ENCODE measurements around the gene ABCA2. TPM values are rescaled to one million over a fixed set of nuclear protein-coding genes. Genes with fewer than 3 reads are reported as not detected.

Gene ABCA2
- total and polyA plus RNA-seq, 4 donors = 2.9 to 15.2 (median 12.3) TPM

DNA sequence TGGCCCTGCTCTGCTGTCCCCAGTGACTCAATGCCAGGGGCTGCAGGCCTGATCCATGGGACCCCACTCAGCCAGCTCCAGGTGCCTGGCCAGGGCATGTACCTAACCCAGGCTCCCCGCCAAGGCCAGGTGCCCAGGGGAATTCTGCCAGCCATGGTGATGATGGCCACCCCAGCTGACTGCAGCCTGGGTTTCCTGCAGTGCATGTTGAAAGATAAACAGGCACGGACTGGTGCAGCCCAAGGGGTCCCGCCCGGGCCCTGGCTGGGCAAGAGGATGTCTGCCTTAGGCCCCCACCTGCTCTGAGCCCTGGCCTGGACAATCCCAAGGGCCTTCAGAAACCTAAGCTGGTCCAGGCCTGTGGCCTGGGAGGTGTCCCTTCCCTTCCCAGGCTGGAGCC, 1.2 kb downstream of the ABCA2 start:
- peaks cover 39 to 71% (median 54%) of the 10 kb centered on the region in 4 donors for H3K4me1 ChIP-seq (ENCODE audit: control insufficient read depth in 4 of 4, insufficient read depth in 4 of 4, low read length in 3 of 4)
- peak overlapping the region in 2 of 3 donors; percentile 58 to 72 for H3K4me3 ChIP-seq (ENCODE audit: low read depth in 1 of 3, low read length in 3 of 3)
- no peak for DNase-seq (ENCODE audit: low spot score)
- H3K27me3 ChIP-seq (ENCODE audit: control insufficient read depth in 4 of 4, insufficient read depth in 4 of 4, low read length in 3 of 4) = no peaks in the 10 kb centered on the region
- no peak for TF ChIP-seq TAF1 (conservative IDR thresholded peaks at IDR 0.05)
- TF ChIP-seq RXRA (IDR thresholded peaks at IDR 0.05) = peak in 1 of 2 donors; percentile 4
- peak; percentile 25 for TF ChIP-seq YY1 (IDR thresholded peaks at IDR 0.05)
- WGBS = 36% methylated on average over 4 of the region's 4 CpGs
- H3K9me3 ChIP-seq (ENCODE audit: control insufficient read depth in 4 of 4, low read length in 3 of 4) = no peaks in the 10 kb centered on the region
- H3K9ac ChIP-seq (ENCODE audit: low read depth in 1 of 2, low read length in 2 of 2) = peak overlapping the region in 1 of 2 donors; percentile 10
- H3K27ac ChIP-seq (ENCODE audit: low read depth in 1 of 2, low read length in 2 of 2) = peak overlapping the region; percentile 43 to 71
- no peaks in the 10 kb centered on the region for H3K36me3 ChIP-seq (ENCODE audit: control insufficient read depth in 4 of 4, insufficient read depth in 3 of 4, low read depth in 1 of 4, low read length in 3 of 4)

DNA sequence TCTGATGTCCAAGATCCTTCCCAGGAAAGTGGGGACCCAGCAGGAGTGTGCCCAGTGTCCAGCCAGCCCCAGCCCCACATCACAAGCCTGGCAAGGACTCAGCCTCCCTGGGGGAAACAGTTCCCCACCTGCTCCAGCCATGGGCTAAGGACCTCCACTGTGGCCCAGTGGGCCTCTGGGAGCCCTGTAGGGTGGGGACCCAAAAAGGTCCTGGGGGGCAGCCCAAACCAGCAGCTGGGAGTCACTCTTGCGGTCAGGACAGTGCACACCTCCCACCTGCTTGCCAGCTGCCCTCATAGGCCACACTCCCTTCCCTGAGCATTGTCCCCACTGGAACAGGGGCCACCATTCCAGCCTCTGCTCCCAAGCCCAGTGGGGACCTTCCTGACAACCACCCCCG, 1.7 kb downstream of the ABCA2 start:
- 91% methylated on average over 2 of the region's 2 CpGs for WGBS
- no peak overlapping the region for H3K4me3 ChIP-seq (ENCODE audit: low read depth in 1 of 3, low read length in 3 of 3)
- H3K9ac ChIP-seq (ENCODE audit: low read depth in 1 of 2, low read length in 2 of 2) = no peak overlapping the region
- peaks cover 39 to 71% (median 54%) of the 10 kb centered on the region in 4 donors for H3K4me1 ChIP-seq (ENCODE audit: control insufficient read depth in 4 of 4, insufficient read depth in 4 of 4, low read length in 3 of 4)
- H3K36me3 ChIP-seq (ENCODE audit: control insufficient read depth in 4 of 4, insufficient read depth in 3 of 4, low read depth in 1 of 4, low read length in 3 of 4) = no peaks in the 10 kb centered on the region
- no peak overlapping the region for H3K27ac ChIP-seq (ENCODE audit: low read depth in 1 of 2, low read length in 2 of 2)
- TF ChIP-seq NR2F2 (IDR thresholded peaks at IDR 0.05) (no peak), TAF1 (conservative IDR thresholded peaks at IDR 0.05) (no peak), EGR1 (IDR thresholded peaks at IDR 0.05; ENCODE audit: low read depth in 2 of 2) (no peak), RAD21 (IDR thresholded peaks at IDR 0.05) (no peak), GABPA (IDR thresholded peaks at IDR 0.05 in 1 of 2, conservative IDR thresholded peaks at IDR 0.05 in 1 of 2) (no peak), FOXA1 (IDR thresholded peaks at IDR 0.05) (no peak), HNF4G (IDR thresholded peaks at IDR 0.05) (no peak), YY1 (IDR thresholded peaks at IDR 0.05) (no peak), HNF4A (conservative IDR thresholded peaks at IDR 0.05) (no peak), RXRA (IDR thresholded peaks at IDR 0.05) (no peak), JUND (IDR thresholded peaks at IDR 0.05) (no peak), SP1 (IDR thresholded peaks at IDR 0.05) (no peak)
- TF ChIP-seq, protein P1, sequence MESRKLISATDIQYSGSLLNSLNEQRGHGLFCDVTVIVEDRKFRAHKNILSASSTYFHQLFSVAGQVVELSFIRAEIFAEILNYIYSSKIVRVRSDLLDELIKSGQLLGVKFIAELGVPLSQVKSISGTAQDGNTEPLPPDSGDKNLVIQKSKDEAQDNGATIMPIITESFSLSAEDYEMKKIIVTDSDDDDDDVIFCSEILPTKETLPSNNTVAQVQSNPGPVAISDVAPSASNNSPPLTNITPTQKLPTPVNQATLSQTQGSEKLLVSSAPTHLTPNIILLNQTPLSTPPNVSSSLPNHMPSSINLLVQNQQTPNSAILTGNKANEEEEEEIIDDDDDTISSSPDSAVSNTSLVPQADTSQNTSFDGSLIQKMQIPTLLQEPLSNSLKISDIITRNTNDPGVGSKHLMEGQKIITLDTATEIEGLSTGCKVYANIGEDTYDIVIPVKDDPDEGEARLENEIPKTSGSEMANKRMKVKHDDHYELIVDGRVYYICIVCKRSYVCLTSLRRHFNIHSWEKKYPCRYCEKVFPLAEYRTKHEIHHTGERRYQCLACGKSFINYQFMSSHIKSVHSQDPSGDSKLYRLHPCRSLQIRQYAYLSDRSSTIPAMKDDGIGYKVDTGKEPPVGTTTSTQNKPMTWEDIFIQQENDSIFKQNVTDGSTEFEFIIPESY (IDR thresholded peaks at IDR 0.05) = no peak
- TF ChIP-seq, protein P2, sequence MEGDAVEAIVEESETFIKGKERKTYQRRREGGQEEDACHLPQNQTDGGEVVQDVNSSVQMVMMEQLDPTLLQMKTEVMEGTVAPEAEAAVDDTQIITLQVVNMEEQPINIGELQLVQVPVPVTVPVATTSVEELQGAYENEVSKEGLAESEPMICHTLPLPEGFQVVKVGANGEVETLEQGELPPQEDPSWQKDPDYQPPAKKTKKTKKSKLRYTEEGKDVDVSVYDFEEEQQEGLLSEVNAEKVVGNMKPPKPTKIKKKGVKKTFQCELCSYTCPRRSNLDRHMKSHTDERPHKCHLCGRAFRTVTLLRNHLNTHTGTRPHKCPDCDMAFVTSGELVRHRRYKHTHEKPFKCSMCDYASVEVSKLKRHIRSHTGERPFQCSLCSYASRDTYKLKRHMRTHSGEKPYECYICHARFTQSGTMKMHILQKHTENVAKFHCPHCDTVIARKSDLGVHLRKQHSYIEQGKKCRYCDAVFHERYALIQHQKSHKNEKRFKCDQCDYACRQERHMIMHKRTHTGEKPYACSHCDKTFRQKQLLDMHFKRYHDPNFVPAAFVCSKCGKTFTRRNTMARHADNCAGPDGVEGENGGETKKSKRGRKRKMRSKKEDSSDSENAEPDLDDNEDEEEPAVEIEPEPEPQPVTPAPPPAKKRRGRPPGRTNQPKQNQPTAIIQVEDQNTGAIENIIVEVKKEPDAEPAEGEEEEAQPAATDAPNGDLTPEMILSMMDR (IDR thresholded peaks at IDR 0.05; ENCODE audit: low read depth, low read length, missing input control) = no peak
- TF ChIP-seq, protein P3, sequence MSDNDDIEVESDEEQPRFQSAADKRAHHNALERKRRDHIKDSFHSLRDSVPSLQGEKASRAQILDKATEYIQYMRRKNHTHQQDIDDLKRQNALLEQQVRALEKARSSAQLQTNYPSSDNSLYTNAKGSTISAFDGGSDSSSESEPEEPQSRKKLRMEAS (IDR thresholded peaks at IDR 0.05) = no peak
- TF ChIP-seq, protein P4, sequence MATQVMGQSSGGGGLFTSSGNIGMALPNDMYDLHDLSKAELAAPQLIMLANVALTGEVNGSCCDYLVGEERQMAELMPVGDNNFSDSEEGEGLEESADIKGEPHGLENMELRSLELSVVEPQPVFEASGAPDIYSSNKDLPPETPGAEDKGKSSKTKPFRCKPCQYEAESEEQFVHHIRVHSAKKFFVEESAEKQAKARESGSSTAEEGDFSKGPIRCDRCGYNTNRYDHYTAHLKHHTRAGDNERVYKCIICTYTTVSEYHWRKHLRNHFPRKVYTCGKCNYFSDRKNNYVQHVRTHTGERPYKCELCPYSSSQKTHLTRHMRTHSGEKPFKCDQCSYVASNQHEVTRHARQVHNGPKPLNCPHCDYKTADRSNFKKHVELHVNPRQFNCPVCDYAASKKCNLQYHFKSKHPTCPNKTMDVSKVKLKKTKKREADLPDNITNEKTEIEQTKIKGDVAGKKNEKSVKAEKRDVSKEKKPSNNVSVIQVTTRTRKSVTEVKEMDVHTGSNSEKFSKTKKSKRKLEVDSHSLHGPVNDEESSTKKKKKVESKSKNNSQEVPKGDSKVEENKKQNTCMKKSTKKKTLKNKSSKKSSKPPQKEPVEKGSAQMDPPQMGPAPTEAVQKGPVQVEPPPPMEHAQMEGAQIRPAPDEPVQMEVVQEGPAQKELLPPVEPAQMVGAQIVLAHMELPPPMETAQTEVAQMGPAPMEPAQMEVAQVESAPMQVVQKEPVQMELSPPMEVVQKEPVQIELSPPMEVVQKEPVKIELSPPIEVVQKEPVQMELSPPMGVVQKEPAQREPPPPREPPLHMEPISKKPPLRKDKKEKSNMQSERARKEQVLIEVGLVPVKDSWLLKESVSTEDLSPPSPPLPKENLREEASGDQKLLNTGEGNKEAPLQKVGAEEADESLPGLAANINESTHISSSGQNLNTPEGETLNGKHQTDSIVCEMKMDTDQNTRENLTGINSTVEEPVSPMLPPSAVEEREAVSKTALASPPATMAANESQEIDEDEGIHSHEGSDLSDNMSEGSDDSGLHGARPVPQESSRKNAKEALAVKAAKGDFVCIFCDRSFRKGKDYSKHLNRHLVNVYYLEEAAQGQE (IDR thresholded peaks at IDR 0.05) = no peak
- no peak for DNase-seq (ENCODE audit: low spot score)
- H3K27me3 ChIP-seq (ENCODE audit: control insufficient read depth in 4 of 4, insufficient read depth in 4 of 4, low read length in 3 of 4) = no peaks in the 10 kb centered on the region
- H3K9me3 ChIP-seq (ENCODE audit: control insufficient read depth in 4 of 4, low read length in 3 of 4) = no peaks in the 10 kb centered on the region

Data from liver (tissue), 9 donors.